HG02610 (cell line): ENCODE data around the gene ALG5.

Experiments used
- ATAC-seq: cut with Tn5 transposase; IDR thresholded peaks from one replicate; pipeline ENCODE4 v1.9.1; 2021; ENCODE audit warnings: mild to moderate bottlenecking, moderate library complexity; ENCODE audit not compliant: unreplicated experiment

ALG5 gene

GRCh38 chr13:36981156-36981743, 17.9 kb downstream of the ALG5 start:
- no peak for ATAC-seq

GRCh38 chr13:36979361-36980050, 19.6 kb downstream of the ALG5 start:
- no peak for ATAC-seq

- ATAC-seq, result no peak
Observed at GRCh38 chr13:36975172-36975571, 24.0 kb downstream of the ALG5 start.

GRCh38 chr13:36973621-36974295, 25.4 kb downstream of the ALG5 start:
- peak; percentile 74 for ATAC-seq

- no peak for ATAC-seq
Observed at GRCh38 chr13:36973009-36973408, 26.1 kb downstream of the ALG5 start.

- ATAC-seq, result no peak
Observed at GRCh38 chr13:36966404-36966803, 32.7 kb downstream of the ALG5 start.

- ATAC-seq, result no peak
Observed at GRCh38 chr13:36965767-36966166, 33.4 kb downstream of the ALG5 start.

GRCh38 chr13:36959456-36960116, 39.6 kb downstream of the ALG5 start:
- no peak for ATAC-seq

GRCh38 chr13:36954542-36954941, 44.6 kb downstream of the ALG5 start:
- ATAC-seq, result no peak

- no peak for ATAC-seq
Observed at GRCh38 chr13:36950920-36951319, 48.2 kb downstream of the ALG5 start.

- ATAC-seq, result no peak
Observed at GRCh38 chr13:36950330-36950729, 48.8 kb downstream of the ALG5 start.

GRCh38 chr13:36945078-36945477, 54.1 kb downstream of the ALG5 start:
- no peak for ATAC-seq

GRCh38 chr13:36925603-36926002, 73.5 kb downstream of the ALG5 start:
- ATAC-seq, result no peak

- no peak for ATAC-seq
Observed at GRCh38 chr13:36924001-36924400, 75.1 kb downstream of the ALG5 start.

- ATAC-seq, result no peak
Observed at GRCh38 chr13:36921631-36922301, 77.4 kb downstream of the ALG5 start.

- ATAC-seq, result no peak
Observed at GRCh38 chr13:36920616-36921185, 78.4 kb downstream of the ALG5 start.

- ATAC-seq, result peak; percentile 50
Observed at GRCh38 chr13:36919833-36920615, 79.1 kb downstream of the ALG5 start, which contains the start of gene SMAD9. SMAD9 (minus strand) TSS chr13:36920238; CDS start chr13:36879689, 40,549 bp downstream.

GRCh38 chr13:36919171-36919832, 79.8 kb downstream of the ALG5 start:
- ATAC-seq, result no peak
